H1 (cell line): ENCODE measurements around the gene HOATZ. TPM values are rescaled to one million over a fixed set of nuclear protein-coding genes. Genes with fewer than 3 reads are reported as not detected.

Experiments
- CREB1 ChIP-seq: IDR thresholded peaks from 2 replicates; pipeline ENCODE4 v1.6.1; 2012; ENCODE audit warnings: inconsistent platforms
- E2F6 ChIP-seq: IDR thresholded peaks from 2 replicates; pipeline ENCODE4 v1.6.1; 2012; ENCODE audit warnings: inconsistent platforms
- MAFK ChIP-seq: IDR thresholded peaks from 2 replicates; pipeline ENCODE4 v1.6.1; 2012; ENCODE audit warnings: low read depth, mild to moderate bottlenecking, improper control_type of control experiment, low read length
- POU5F1 ChIP-seq: IDR thresholded peaks from 2 replicates; pipeline ENCODE4 v1.6.1; 2011; ENCODE audit warnings: low read depth, mild to moderate bottlenecking, low read length, moderate library complexity
- SAP30 ChIP-seq: fragments of 300-600 bp; sonication (generic); IDR thresholded peaks from 2 replicates; pipeline ENCODE4 v1.7.1; 2012; ENCODE audit warnings: low read length, moderate library complexity, mild to moderate bottlenecking, inconsistent platforms; ENCODE audit not compliant: insufficient read depth, insufficient replicate concordance
- SP1 ChIP-seq: IDR thresholded peaks from 2 replicates; pipeline ENCODE4 v1.6.1; 2011; ENCODE audit warnings: low read depth, low read length
- polyA plus RNA-seq, 7 experiments: library from polyadenylated mRNA; depleted of rRNA in 3 of 7; stranded (reverse) in 5 of 7; unstranded in 2 of 7; fragments of >200 nt in 5 of 7; fragments of 200-250 nt in 2 of 7; gene quantifications; 1 replicate in 5 of 7; 2 replicates in 1 of 7; 4 replicates in 1 of 7; pipeline versions ENCODE4 v1.2.1 to v1.2.3, GENCODE V29; 2011 to 2013; ENCODE audit warnings: missing spikeins in 2 of 7, mixed read lengths in 2 of 7
- total RNA-seq: library from RNA; stranded (reverse); fragmentation: NEBNext Ultra II Directional; extraction: Animal tissue kit (Norgen Biotek cat#: 25700); gene quantifications from 2 replicates; pipeline ENCODE4 v1.2.1, GENCODE V29; 2021

Gene HOATZ
- total and polyA plus RNA-seq, 2 of the 8 experiments (the other 6 are each of a cell fraction or from before 2014, with no cell fraction given): not detected

- TF ChIP-seq E2F6 (no peak), SP1 (no peak), SAP30 (no peak), POU5F1 (no peak), CREB1 (no peak), MAFK (no peak)
Observed at GRCh38 chr11:111476366-111476765, 38.2 kb upstream of the HOATZ start (continued).
